ENCODE measurements around the gene SCN5A. TPM values are rescaled to one million over a fixed set of nuclear protein-coding genes. Genes with fewer than 3 reads are reported as not detected.
A peak's percentile ranks its signal among the peaks of the same experiment; 100 is the strongest.

Gene SCN5A
- total and polyA plus RNA-seq, 2 experiments from 2014 or later: 10.2 to 10.6 TPM

- H3K79me2 ChIP-seq (replicated peaks; ENCODE audit: insufficient read depth): no peaks in the 10 kb centered on the region
- H3K27ac ChIP-seq (ENCODE audit: low read depth): no peak overlapping the region
- no peaks in the 10 kb centered on the region for H3K36me3 ChIP-seq (ENCODE audit: insufficient read depth)
- Mint-ChIP-seq H3K9me3 (no peaks in the 10 kb centered on the region), H3K36me3 (ENCODE audit: low read depth) (no peaks in the 10 kb centered on the region), H3K4me1 (peaks cover 2% of the 10 kb centered on the region; the same call in 2 of the 3 replicates), H3K27me3 (ENCODE audit: insufficient read depth, low read depth, poor library complexity) (peaks cover 10% of the 10 kb centered on the region), H3K4me3 (no peak overlapping the region), H3K27ac (no peak overlapping the region)
- no peak overlapping the region for H3K4me3 ChIP-seq
- H3K27me3 ChIP-seq (ENCODE audit: insufficient read depth): no peaks in the 10 kb centered on the region
- DNase-seq (ENCODE audit: low spot score): no peak
- H3K4me2 ChIP-seq: no peak overlapping the region
- H4K20me1 ChIP-seq (replicated peaks; ENCODE audit: insufficient read depth): no peaks in the 10 kb centered on the region
- ATAC-seq: no peak
- no peaks in the 10 kb centered on the region for H3F3A ChIP-seq (replicated peaks; ENCODE audit: low read depth)
- H3K4me1 ChIP-seq (ENCODE audit: insufficient read depth): no peaks in the 10 kb centered on the region
- peak overlapping the region; percentile 59; the same call in 1 of the 2 replicates for H2AFZ ChIP-seq
- H3K9me2 ChIP-seq (ENCODE audit: insufficient read depth): 0 out of 2 replicates have a peak, but pooled peaks cover 5% of the 10 kb centered on the region
- TF ChIP-seq STAT1 (IDR thresholded peaks at IDR 0.05; ENCODE audit: unreplicated experiment) (no peak), NANOG (IDR thresholded peaks at IDR 0.05; ENCODE audit: borderline replicate concordance) (no peak), CTCF (conservative IDR thresholded peaks at IDR 0.05; ENCODE audit: low read depth in 2 of 2) (no peak), JUNB (IDR thresholded peaks at IDR 0.05; ENCODE audit: unreplicated experiment) (no peak), EZH2phosphoT487 (IDR thresholded peaks at IDR 0.05; ENCODE audit: unreplicated experiment) (no peak), EZH2 (IDR thresholded peaks at IDR 0.05; ENCODE audit: low read depth, unreplicated experiment) (no peak), CREB1 (CRISPR knock-in tag; IDR thresholded peaks at IDR 0.05; ENCODE audit: low read depth) (no peak), ETS1 (IDR thresholded peaks at IDR 0.05) (no peak), ZNF331 (CRISPR knock-in tag; IDR thresholded peaks at IDR 0.05; ENCODE audit: low read depth) (no peak), POLR2AphosphoS5 (IDR thresholded peaks at IDR 0.05; ENCODE audit: low read depth) (no peak), ZNF114 (CRISPR knock-in tag; IDR thresholded peaks at IDR 0.05) (no peak), ZNF462 (CRISPR knock-in tag; IDR thresholded peaks at IDR 0.05) (no peak), REST (IDR thresholded peaks at IDR 0.05; ENCODE audit: unreplicated experiment) (no peak)
These were observed 35.1 kb upstream of the SCN5A start for GRCh38 chr3:38684546-38684945.
